ENCODE results near the gene PHYKPL. TPM values are rescaled to one million over a fixed set of nuclear protein-coding genes. Genes with fewer than 3 reads are reported as not detected.

PHYKPL gene
- total RNA-seq, 1 donor from 2014 or later: 20.5 TPM

DNA sequence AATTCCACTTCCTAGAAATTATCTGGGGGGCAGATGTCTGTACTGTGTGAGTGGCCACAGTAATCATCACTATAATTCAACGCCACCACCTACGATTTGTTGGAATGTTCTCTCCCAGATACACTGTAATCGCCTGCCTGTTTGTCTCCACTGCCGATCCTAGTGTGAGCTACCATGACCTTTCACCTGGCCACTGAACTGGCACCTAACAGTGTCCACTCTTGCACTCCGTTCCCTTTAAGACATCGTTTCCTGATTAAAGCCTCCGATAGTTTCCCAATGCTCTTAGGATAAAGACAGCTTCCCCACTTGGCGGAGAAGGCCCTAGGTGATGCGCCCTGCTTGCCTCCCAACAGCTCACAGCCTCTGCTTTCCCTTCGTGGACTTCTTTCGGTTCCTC is 4.0 kb downstream of the PHYKPL start:
- no peaks in the 10 kb centered on the region for H3K9me3 ChIP-seq (ENCODE audit: low read depth)
- H3K27me3 ChIP-seq: no peaks in the 10 kb centered on the region
- Mint-ChIP-seq H3K27ac (no peak overlapping the region), H3K4me3 (no peak overlapping the region), H3K27me3 (ENCODE audit: insufficient read depth, low read depth) (peaks cover 11% of the 10 kb centered on the region), H3K9me3 (no peaks in the 10 kb centered on the region), H3K4me1 (peaks cover 27% of the 10 kb centered on the region), H3K36me3 (peaks cover 44% of the 10 kb centered on the region)
- H3K4me3 ChIP-seq: no peak overlapping the region
- peaks cover 19% of the 10 kb centered on the region for H3F3A ChIP-seq (ENCODE audit: low read depth)
- peaks cover 26% of the 10 kb centered on the region for H4K20me1 ChIP-seq (ENCODE audit: low read depth)
- H2AFZ ChIP-seq (replicated peaks): no peak overlapping the region
- peaks cover 15% of the 10 kb centered on the region for H3K4me1 ChIP-seq
- DNase-seq (ENCODE audit: low spot score): no peak
- H3K79me2 ChIP-seq (ENCODE audit: low read depth): peaks cover 18% of the 10 kb centered on the region
- H3K4me2 ChIP-seq: no peak overlapping the region
- H3K9ac ChIP-seq: no peak overlapping the region
- H3K36me3 ChIP-seq: no peaks in the 10 kb centered on the region
- TF ChIP-seq EZH2 (IDR thresholded peaks at IDR 0.05) (no peak), EZH2phosphoT487 (IDR thresholded peaks at IDR 0.05) (no peak)
- TF ChIP-seq, protein P1, sequence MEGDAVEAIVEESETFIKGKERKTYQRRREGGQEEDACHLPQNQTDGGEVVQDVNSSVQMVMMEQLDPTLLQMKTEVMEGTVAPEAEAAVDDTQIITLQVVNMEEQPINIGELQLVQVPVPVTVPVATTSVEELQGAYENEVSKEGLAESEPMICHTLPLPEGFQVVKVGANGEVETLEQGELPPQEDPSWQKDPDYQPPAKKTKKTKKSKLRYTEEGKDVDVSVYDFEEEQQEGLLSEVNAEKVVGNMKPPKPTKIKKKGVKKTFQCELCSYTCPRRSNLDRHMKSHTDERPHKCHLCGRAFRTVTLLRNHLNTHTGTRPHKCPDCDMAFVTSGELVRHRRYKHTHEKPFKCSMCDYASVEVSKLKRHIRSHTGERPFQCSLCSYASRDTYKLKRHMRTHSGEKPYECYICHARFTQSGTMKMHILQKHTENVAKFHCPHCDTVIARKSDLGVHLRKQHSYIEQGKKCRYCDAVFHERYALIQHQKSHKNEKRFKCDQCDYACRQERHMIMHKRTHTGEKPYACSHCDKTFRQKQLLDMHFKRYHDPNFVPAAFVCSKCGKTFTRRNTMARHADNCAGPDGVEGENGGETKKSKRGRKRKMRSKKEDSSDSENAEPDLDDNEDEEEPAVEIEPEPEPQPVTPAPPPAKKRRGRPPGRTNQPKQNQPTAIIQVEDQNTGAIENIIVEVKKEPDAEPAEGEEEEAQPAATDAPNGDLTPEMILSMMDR (IDR thresholded peaks at IDR 0.05): no peak
- H3K27ac ChIP-seq: no peak overlapping the region

DNA sequence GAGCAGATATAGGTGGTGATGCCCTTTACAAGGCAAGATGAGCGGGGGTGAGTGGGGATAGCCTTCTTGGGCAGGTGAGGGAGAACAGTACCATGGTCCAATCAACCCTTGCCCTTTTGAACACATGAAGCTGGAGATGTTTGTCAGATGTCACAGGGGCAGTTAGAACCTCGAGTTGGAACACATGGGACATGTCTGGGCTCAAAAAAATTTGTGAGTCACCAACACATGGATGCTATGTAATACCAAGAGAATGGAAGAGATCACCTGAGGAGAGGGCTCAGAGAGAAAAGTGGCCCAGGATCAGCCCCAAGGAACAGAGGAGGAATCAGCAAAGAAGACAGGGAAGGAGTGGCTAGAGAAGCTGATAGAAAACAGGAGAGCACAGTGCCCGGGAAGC is 4.7 kb downstream of the PHYKPL start:
- H3K4me1 Mint-ChIP-seq: peaks cover 31% of the 10 kb centered on the region
- H3K36me3 Mint-ChIP-seq: peaks cover 49% of the 10 kb centered on the region
- H3K27ac Mint-ChIP-seq: no peak overlapping the region
- no peaks in the 10 kb centered on the region for H3K9me3 Mint-ChIP-seq
- no peak overlapping the region for H3K4me2 ChIP-seq
- no peak for DNase-seq (ENCODE audit: low spot score)
- H3K27me3 ChIP-seq: no peaks in the 10 kb centered on the region
- H3K9me3 ChIP-seq (ENCODE audit: low read depth): no peaks in the 10 kb centered on the region
- peaks cover 18% of the 10 kb centered on the region for H3K79me2 ChIP-seq (ENCODE audit: low read depth)
- H3K4me1 ChIP-seq: peaks cover 20% of the 10 kb centered on the region
- H4K20me1 ChIP-seq (ENCODE audit: low read depth): peaks cover 26% of the 10 kb centered on the region
- no peak overlapping the region for H3K4me3 ChIP-seq
- peaks cover 11% of the 10 kb centered on the region for H3K27me3 Mint-ChIP-seq (ENCODE audit: insufficient read depth, low read depth)
- no peak overlapping the region for H3K4me3 Mint-ChIP-seq
- no peak overlapping the region for H2AFZ ChIP-seq (replicated peaks)
- no peak overlapping the region for H3K27ac ChIP-seq
- H3K9ac ChIP-seq: no peak overlapping the region
- no peaks in the 10 kb centered on the region for H3K36me3 ChIP-seq
- H3F3A ChIP-seq (ENCODE audit: low read depth): peaks cover 13% of the 10 kb centered on the region
- no peak for TF ChIP-seq EZH2phosphoT487 (IDR thresholded peaks at IDR 0.05)

DNA sequence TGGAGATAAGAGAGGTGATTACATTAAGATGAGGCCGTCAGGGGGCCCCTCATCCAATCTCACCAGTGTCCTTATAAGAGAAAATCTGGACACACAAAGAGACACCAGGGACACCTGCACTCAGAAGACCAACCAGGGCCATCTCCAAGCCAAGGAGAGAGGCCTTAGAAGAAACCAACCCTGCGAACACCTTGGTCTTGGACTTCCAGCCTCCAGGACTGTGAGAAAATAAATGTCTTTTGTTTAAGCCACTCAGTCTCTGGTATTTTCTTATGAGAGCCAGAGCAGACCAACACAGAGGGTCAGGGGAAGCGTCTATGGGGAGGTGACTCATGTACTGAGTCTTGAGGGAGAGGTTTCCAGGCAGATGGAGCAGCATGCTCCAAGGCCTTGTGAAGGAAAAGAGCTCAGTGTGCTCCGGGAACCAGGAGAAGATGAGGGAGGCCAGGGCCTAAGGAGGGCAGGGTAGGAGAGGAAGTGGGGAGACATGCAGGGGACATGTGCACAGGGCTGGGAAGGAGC is 5.4 kb downstream of the PHYKPL start:
- Histone ChIP-seq H3K36me3 (no peaks in the 10 kb centered on the region), H3K4me3 (no peak overlapping the region)
- TF ChIP-seq EZH2 (IDR thresholded peaks at IDR 0.05) (no peak), EZH2phosphoT487 (IDR thresholded peaks at IDR 0.05) (no peak)
- TF ChIP-seq, protein P1 (IDR thresholded peaks at IDR 0.05): no peak

DNA sequence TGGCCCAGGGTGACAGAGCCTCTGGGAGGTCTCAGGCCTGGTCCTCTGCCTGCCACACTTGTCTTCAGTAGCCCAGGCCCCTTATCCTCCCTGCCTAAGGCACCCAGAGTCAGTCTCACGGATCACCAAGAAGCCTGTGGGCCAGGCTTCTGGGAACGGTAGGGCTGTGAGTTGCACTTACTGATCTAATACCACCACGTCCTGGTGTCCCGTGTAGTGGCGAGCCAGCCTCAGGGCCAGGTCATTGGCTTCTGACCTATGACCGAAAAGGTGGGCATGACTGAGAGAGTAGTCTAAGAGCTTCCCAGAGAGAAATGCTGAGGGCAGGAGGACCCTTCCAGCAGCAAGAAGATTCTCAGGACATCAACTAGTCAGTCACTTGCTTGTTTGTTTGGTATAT is 7.4 kb downstream of the PHYKPL start:
- Histone ChIP-seq H4K20me1 (ENCODE audit: low read depth) (peaks cover 11% of the 10 kb centered on the region), H3K4me1 (peaks cover 10% of the 10 kb centered on the region), H3K9me3 (ENCODE audit: low read depth) (no peaks in the 10 kb centered on the region), H3K27me3 (no peaks in the 10 kb centered on the region), H3K27ac (no peak overlapping the region), H3F3A (ENCODE audit: low read depth) (no peaks in the 10 kb centered on the region), H3K9ac (no peak overlapping the region), H2AFZ (replicated peaks) (no peak overlapping the region), H3K4me3 (no peak overlapping the region), H3K4me2 (no peak overlapping the region), H3K79me2 (ENCODE audit: low read depth) (no peaks in the 10 kb centered on the region), H3K36me3 (no peaks in the 10 kb centered on the region)
- TF ChIP-seq EZH2phosphoT487 (IDR thresholded peaks at IDR 0.05): no peak
- TF ChIP-seq, protein P1 (IDR thresholded peaks at IDR 0.05): no peak
- TF ChIP-seq EZH2 (IDR thresholded peaks at IDR 0.05): no peak
- no peaks in the 10 kb centered on the region for H3K9me3 Mint-ChIP-seq
- H3K4me3 Mint-ChIP-seq: no peak overlapping the region
- peaks cover 14% of the 10 kb centered on the region for H3K4me1 Mint-ChIP-seq
- H3K36me3 Mint-ChIP-seq: peaks cover 55% of the 10 kb centered on the region
- peaks cover 11% of the 10 kb centered on the region for H3K27me3 Mint-ChIP-seq (ENCODE audit: insufficient read depth, low read depth)
- no peak for DNase-seq (ENCODE audit: low spot score)
- H3K27ac Mint-ChIP-seq: no peak overlapping the region

More for the DNA sequence above, 5.4 kb downstream of the PHYKPL start:
- H3K4me1 ChIP-seq: peaks cover 20% of the 10 kb centered on the region
- H3K4me1 Mint-ChIP-seq: peaks cover 31% of the 10 kb centered on the region
- peaks cover 5% of the 10 kb centered on the region for H3F3A ChIP-seq (ENCODE audit: low read depth)
- no peaks in the 10 kb centered on the region for H3K9me3 Mint-ChIP-seq
- no peak overlapping the region for H3K27ac Mint-ChIP-seq
- H3K79me2 ChIP-seq (ENCODE audit: low read depth): peaks cover 18% of the 10 kb centered on the region
- H4K20me1 ChIP-seq (ENCODE audit: low read depth): peaks cover 26% of the 10 kb centered on the region
- H3K27me3 Mint-ChIP-seq (ENCODE audit: insufficient read depth, low read depth): peaks cover 11% of the 10 kb centered on the region
- H3K9me3 ChIP-seq (ENCODE audit: low read depth): no peaks in the 10 kb centered on the region
- no peak overlapping the region for H3K9ac ChIP-seq
- no peak overlapping the region for H3K4me3 Mint-ChIP-seq
- H3K36me3 Mint-ChIP-seq: peaks cover 50% of the 10 kb centered on the region
- no peak overlapping the region for H2AFZ ChIP-seq (replicated peaks)
- no peak for DNase-seq (ENCODE audit: low spot score)
- H3K27me3 ChIP-seq: no peaks in the 10 kb centered on the region
- H3K27ac ChIP-seq: no peak overlapping the region
- H3K4me2 ChIP-seq: no peak overlapping the region
